ENCODE data around the gene EIF3I. TPM values are rescaled to one million over a fixed set of nuclear protein-coding genes. Genes with fewer than 3 reads are reported as not detected.

EIF3I gene
- total and polyA plus RNA-seq, 2 of the 8 experiments (the other 6 are each of a cell fraction or from before 2014, with no cell fraction given): 247 to 346 TPM

DNA sequence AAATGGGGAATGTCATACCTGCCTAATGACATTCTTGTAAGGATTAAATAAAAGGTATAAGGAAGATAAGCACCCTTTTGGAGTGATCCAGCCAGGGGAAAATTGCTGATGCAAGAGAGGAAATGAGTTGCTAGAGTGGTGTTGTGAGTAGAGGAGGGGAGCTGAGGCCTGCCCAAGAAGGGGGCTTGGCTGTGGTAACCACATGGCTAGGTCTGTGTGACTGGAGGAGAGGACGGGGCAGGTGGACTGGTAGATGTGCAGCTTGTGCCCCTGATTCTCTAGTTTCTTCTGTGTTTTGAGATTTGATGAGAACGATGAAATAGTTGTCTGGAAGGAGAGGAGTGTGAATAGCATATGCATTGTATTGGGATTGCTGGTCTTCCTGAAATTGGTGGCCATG, 36.1 kb upstream of the EIF3I start (continued):
- TF ChIP-seq TAF1 (IDR thresholded peaks at IDR 0.05; ENCODE audit: low read depth, low read length): no peak
- TF ChIP-seq TBP (IDR thresholded peaks at IDR 0.05; ENCODE audit: low read depth, low read length): no peak
- no peak for TF ChIP-seq SRF (IDR thresholded peaks at IDR 0.05; ENCODE audit: low read depth, low read length)
- TF ChIP-seq CTBP2 (IDR thresholded peaks at IDR 0.05; ENCODE audit: borderline replicate concordance, insufficient read depth, insufficient read length, low read length): no peak
- TF ChIP-seq, protein P1, sequence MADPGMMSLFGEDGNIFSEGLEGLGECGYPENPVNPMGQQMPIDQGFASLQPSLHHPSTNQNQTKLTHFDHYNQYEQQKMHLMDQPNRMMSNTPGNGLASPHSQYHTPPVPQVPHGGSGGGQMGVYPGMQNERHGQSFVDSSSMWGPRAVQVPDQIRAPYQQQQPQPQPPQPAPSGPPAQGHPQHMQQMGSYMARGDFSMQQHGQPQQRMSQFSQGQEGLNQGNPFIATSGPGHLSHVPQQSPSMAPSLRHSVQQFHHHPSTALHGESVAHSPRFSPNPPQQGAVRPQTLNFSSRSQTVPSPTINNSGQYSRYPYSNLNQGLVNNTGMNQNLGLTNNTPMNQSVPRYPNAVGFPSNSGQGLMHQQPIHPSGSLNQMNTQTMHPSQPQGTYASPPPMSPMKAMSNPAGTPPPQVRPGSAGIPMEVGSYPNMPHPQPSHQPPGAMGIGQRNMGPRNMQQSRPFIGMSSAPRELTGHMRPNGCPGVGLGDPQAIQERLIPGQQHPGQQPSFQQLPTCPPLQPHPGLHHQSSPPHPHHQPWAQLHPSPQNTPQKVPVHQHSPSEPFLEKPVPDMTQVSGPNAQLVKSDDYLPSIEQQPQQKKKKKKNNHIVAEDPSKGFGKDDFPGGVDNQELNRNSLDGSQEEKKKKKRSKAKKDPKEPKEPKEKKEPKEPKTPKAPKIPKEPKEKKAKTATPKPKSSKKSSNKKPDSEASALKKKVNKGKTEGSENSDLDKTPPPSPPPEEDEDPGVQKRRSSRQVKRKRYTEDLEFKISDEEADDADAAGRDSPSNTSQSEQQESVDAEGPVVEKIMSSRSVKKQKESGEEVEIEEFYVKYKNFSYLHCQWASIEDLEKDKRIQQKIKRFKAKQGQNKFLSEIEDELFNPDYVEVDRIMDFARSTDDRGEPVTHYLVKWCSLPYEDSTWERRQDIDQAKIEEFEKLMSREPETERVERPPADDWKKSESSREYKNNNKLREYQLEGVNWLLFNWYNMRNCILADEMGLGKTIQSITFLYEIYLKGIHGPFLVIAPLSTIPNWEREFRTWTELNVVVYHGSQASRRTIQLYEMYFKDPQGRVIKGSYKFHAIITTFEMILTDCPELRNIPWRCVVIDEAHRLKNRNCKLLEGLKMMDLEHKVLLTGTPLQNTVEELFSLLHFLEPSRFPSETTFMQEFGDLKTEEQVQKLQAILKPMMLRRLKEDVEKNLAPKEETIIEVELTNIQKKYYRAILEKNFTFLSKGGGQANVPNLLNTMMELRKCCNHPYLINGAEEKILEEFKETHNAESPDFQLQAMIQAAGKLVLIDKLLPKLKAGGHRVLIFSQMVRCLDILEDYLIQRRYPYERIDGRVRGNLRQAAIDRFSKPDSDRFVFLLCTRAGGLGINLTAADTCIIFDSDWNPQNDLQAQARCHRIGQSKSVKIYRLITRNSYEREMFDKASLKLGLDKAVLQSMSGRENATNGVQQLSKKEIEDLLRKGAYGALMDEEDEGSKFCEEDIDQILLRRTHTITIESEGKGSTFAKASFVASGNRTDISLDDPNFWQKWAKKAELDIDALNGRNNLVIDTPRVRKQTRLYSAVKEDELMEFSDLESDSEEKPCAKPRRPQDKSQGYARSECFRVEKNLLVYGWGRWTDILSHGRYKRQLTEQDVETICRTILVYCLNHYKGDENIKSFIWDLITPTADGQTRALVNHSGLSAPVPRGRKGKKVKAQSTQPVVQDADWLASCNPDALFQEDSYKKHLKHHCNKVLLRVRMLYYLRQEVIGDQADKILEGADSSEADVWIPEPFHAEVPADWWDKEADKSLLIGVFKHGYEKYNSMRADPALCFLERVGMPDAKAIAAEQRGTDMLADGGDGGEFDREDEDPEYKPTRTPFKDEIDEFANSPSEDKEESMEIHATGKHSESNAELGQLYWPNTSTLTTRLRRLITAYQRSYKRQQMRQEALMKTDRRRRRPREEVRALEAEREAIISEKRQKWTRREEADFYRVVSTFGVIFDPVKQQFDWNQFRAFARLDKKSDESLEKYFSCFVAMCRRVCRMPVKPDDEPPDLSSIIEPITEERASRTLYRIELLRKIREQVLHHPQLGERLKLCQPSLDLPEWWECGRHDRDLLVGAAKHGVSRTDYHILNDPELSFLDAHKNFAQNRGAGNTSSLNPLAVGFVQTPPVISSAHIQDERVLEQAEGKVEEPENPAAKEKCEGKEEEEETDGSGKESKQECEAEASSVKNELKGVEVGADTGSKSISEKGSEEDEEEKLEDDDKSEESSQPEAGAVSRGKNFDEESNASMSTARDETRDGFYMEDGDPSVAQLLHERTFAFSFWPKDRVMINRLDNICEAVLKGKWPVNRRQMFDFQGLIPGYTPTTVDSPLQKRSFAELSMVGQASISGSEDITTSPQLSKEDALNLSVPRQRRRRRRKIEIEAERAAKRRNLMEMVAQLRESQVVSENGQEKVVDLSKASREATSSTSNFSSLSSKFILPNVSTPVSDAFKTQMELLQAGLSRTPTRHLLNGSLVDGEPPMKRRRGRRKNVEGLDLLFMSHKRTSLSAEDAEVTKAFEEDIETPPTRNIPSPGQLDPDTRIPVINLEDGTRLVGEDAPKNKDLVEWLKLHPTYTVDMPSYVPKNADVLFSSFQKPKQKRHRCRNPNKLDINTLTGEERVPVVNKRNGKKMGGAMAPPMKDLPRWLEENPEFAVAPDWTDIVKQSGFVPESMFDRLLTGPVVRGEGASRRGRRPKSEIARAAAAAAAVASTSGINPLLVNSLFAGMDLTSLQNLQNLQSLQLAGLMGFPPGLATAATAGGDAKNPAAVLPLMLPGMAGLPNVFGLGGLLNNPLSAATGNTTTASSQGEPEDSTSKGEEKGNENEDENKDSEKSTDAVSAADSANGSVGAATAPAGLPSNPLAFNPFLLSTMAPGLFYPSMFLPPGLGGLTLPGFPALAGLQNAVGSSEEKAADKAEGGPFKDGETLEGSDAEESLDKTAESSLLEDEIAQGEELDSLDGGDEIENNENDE (IDR thresholded peaks at IDR 0.05; ENCODE audit: insufficient replicate concordance, low read length): no peak
- no peak for TF ChIP-seq SP2 (IDR thresholded peaks at IDR 0.05; ENCODE audit: low read length)
- no peak for TF ChIP-seq RBBP5 (IDR thresholded peaks at IDR 0.05; ENCODE audit: borderline replicate concordance, low read depth, low read length)
- TF ChIP-seq BRCA1 (IDR thresholded peaks at IDR 0.05; ENCODE audit: low read depth, low read length): no peak
- TF ChIP-seq SP1 (IDR thresholded peaks at IDR 0.05; ENCODE audit: low read depth, low read length): no peak
